Activated CD4-positive, alpha-beta T cell treated with anti-CD3 and anti-CD28 coated beads, Interleukin-2, amount 10 ng/mL, durations not matched to agents 24 days and 14 days (primary cell): ENCODE measurements around the gene FAM222B. TPM values are rescaled to one million over a fixed set of nuclear protein-coding genes. Genes with fewer than 3 reads are reported as not detected.

Experiments used
- DNase-seq: peaks from one replicate; pipeline ENCODE4 v3.0.0; 2022
- H3K27ac Mint-ChIP-seq: one replicate; pipeline ENCODE4 v1.8.0; 2022; ENCODE audit warnings: mild to moderate bottlenecking, mixed read lengths
- H3K27me3 Mint-ChIP-seq: one replicate; pipeline ENCODE4 v1.8.0; 2022; ENCODE audit warnings: mixed read lengths
- H3K36me3 Mint-ChIP-seq: one replicate; pipeline ENCODE4 v1.8.0; 2022; ENCODE audit warnings: low read depth, mild to moderate bottlenecking, mixed read lengths
- H3K4me1 Mint-ChIP-seq: one replicate; pipeline ENCODE4 v1.8.0; 2021; ENCODE audit warnings: mixed read lengths
- H3K4me3 Mint-ChIP-seq: one replicate; pipeline ENCODE4 v1.8.0; 2022; ENCODE audit warnings: mild to moderate bottlenecking, moderate library complexity, mixed read lengths
- H3K9me3 Mint-ChIP-seq: one replicate; pipeline ENCODE4 v1.8.0; 2021; ENCODE audit warnings: mixed read lengths
- intact Hi-C: fragments of 100-400 bp; cut with micrococcal nuclease; formaldehyde crosslinking; loops from one replicate; pipeline ENCODE4 v1.15.1; 2023
- total RNA-seq: library from RNA; stranded (reverse); gene quantifications from 2 replicates; pipeline ENCODE4 v1.2.3, GENCODE V29; 2022

The FAM222B gene
- total RNA-seq, 1 donor from 2014 or later = 24.0 TPM

DNA sequence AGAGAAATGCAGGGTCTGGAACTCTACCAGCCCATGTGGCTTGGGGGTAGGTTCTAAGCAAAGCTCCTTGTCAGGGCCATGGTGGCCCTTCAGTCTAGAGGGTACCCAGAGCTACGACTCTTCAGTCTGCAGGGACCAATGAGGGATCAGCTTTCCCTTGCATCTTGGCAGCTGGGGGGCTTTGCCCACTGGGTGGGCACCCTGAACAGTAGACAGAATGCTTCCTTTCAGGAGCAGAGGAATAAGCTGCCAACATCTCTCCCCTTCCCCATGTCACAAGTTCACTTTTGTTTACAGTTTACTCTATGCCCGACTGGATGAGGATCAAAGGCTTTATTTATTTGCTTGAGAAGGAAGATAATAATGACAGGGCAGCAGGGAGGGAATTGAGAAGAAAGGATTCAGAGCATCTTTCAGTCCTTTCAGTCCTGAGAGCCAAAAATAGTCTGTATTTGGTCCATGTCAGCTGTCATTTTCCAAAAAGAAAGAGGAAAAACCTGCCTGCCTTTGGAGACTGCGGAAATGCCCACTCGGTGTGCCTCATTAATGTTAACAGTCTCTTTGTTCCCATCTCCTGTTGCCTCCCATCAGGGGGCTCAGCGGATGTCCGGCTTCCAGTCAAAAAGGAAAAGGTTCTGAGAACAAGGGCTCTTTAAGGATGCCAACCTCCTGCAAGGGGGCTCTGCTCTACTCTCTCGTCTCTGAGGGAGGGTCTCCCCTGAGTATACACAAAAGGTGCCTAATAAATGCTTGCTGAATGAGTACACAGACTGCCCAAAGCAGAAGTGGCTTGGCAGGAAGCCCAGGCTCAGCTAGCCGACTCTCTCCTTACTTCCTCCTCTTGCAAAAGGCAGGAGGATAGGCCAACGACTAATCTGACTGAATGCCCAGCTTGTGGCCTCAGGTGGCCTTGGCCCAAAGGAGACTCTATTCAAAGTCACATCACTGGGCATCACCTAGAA lies 81.7 kb downstream of the FAM222B start:
- Mint-ChIP-seq H3K27me3 (no peaks in the 10 kb centered on the region), H3K36me3 (peaks cover 30% of the 10 kb centered on the region), H3K27ac (no peak overlapping the region), H3K4me1 (peaks cover 19% of the 10 kb centered on the region), H3K9me3 (no peaks in the 10 kb centered on the region), H3K4me3 (no peak overlapping the region)
- intact Hi-C loops = loop anchor here (5.0 kb wide), 3 partner anchors 34 to 191 kb away; partner anchors contain the start of genes NEK8, PHF12 and TLCD1
- DNase-seq = no peak

GRCh38 chr17:28759256-28759865 lies 83.2 kb downstream of the FAM222B start:
- Mint-ChIP-seq H3K9me3 (no peaks in the 10 kb centered on the region), H3K4me1 (peaks cover 14% of the 10 kb centered on the region), H3K27ac (no peak overlapping the region), H3K4me3 (no peak overlapping the region), H3K36me3 (peaks cover 33% of the 10 kb centered on the region), H3K27me3 (no peaks in the 10 kb centered on the region)
- DNase-seq = no peak
- intact Hi-C loops = no loop called here

DNA sequence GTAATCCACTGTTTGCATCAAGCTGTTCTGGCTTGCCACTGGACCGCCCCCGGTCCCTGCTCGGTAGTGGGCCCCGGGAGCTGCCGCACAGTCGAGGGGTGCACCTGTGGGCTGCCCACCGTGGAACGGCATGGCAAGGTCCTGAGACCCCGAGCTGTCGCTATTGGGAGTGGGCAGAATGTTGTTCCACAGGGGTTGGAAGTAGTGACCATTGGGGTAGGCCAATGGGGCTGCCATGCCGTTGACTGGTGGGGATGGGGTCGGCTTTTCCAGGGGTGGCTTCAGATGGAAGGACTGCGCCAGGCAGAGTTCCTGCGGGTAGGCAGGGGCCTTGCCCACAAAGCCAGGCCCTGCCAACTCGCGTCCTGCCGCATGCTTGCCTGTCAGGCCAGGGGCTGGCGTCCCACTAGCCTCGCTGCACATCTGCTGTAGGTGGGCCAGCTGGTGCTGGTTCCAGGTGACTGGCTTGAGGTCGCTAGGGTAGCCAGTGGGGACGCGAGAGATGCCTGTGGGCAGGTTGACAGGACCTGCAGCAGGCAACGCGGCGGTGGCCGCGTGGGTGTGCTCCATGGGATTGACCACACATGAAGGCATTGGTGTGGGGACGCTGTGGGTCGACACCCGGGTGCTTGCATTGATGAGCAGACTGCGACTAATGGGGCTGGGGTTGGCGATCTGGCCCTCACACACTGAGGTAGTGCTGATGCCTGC lies 84.0 kb downstream of the FAM222B start:
- no peak overlapping the region for H3K4me3 Mint-ChIP-seq
- H3K27me3 Mint-ChIP-seq = no peaks in the 10 kb centered on the region
- no peak overlapping the region for H3K27ac Mint-ChIP-seq
- H3K36me3 Mint-ChIP-seq = peaks cover 31% of the 10 kb centered on the region
- H3K9me3 Mint-ChIP-seq = no peaks in the 10 kb centered on the region
- DNase-seq = no peak
- intact Hi-C loops = no loop called here
- H3K4me1 Mint-ChIP-seq = peaks cover 12% of the 10 kb centered on the region

DNA sequence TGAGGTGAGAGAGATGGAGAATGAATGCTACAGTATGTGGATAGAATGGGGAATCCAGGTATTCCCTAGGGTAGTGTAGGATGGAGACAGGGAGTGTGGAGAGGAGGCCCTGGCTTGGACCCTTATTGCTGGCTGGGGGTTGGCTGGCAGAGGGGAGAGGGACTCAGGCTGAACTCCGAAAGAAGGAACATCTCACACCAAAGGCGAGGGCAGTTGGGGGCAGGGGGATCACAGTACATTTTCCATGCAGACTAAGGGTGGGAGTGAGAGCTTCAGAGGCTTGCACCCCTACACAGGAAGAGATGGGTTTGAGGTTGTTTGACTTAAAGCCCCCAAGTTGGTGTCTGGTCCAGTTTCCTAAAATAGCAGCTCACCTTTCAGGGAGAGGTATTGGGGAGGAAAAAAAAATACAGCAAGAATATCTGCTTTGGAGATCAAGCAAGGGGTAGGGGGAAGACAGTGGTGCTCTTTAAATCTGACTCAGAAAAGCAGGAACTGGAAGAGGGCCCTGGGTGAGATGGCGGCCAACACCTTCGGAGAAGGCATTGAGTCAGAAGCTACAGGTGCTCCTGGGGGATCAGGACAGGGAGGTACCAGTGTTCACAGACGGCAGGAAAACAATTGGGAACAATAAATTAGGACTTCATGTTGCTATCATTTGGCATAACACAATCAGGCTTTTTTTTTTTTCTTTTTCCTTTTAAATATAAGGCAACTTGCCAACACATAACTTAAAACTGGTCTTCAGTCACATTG lies 86.4 kb downstream of the FAM222B start:
- no peak overlapping the region for H3K4me3 Mint-ChIP-seq
- no peak for DNase-seq
- no peaks in the 10 kb centered on the region for H3K27me3 Mint-ChIP-seq
- H3K4me1 Mint-ChIP-seq = peaks cover 4% of the 10 kb centered on the region
- no peaks in the 10 kb centered on the region for H3K9me3 Mint-ChIP-seq
- H3K36me3 Mint-ChIP-seq = peaks cover 36% of the 10 kb centered on the region
- intact Hi-C loops = no loop called here
- H3K27ac Mint-ChIP-seq = peak overlapping the region; percentile 32

- Mint-ChIP-seq H3K27ac (no peak overlapping the region), H3K36me3 (peaks cover 41% of the 10 kb centered on the region), H3K4me3 (no peak overlapping the region), H3K27me3 (no peaks in the 10 kb centered on the region), H3K4me1 (peaks cover 4% of the 10 kb centered on the region), H3K9me3 (no peaks in the 10 kb centered on the region)
- no peak for DNase-seq
- intact Hi-C loops = no loop called here
Measured at GRCh38 chr17:28755486-28755885, 87.1 kb downstream of the FAM222B start.

DNA sequence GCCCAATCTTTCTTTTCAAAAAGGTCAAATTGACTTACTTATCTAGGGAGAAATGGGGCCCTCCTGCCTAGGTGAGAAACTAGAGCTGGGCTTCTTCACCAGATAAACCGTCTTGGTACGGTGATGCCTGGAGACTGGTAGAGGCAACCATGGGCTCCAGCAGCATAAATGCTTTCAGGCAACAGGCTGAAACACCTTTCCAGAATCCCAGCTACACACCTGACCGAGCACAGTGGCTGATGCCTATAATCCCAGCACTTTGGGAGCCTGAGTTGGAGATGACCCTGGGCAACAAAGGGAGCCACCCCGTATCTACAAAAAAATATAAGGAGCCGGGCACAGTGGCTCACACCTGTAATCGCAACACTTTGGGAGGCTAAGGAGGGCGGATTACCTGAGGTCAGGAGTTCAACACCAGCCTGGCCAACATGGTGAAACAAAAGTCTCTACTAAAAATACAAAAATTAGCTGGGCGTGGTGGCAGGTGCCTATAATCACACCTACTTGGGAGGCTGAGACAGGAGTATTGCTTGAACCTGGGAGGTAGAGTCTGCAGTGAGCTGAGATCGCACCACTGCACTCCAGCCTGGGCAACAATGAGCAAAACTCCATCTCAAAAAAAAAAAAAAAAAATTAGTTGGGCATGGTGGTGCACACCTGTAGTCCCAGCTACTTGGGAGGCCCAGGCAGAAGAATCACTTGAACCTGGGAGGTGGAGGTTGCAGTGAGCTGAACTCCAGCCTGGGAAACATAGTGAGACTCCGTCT lies 90.8 kb downstream of the FAM222B start:
- Mint-ChIP-seq H3K27me3 (no peaks in the 10 kb centered on the region), H3K27ac (no peak overlapping the region), H3K4me3 (no peak overlapping the region), H3K36me3 (peaks cover 53% of the 10 kb centered on the region), H3K9me3 (no peaks in the 10 kb centered on the region), H3K4me1 (peaks cover 15% of the 10 kb centered on the region)
- DNase-seq = no peak
- intact Hi-C loops = no loop called here

GRCh38 chr17:28750178-28751047 lies 92.2 kb downstream of the FAM222B start:
- intact Hi-C loops = loop anchor here (1.0 kb wide), 1 partner anchor 23 kb away; no protein-coding TSS in a partner anchor
- Mint-ChIP-seq H3K9me3 (no peaks in the 10 kb centered on the region), H3K36me3 (peaks cover 54% of the 10 kb centered on the region), H3K27ac (peak overlapping the region; percentile 37), H3K4me1 (peaks cover 20% of the 10 kb centered on the region), H3K4me3 (no peak overlapping the region), H3K27me3 (no peaks in the 10 kb centered on the region)
- DNase-seq = peak; percentile 97

DNA sequence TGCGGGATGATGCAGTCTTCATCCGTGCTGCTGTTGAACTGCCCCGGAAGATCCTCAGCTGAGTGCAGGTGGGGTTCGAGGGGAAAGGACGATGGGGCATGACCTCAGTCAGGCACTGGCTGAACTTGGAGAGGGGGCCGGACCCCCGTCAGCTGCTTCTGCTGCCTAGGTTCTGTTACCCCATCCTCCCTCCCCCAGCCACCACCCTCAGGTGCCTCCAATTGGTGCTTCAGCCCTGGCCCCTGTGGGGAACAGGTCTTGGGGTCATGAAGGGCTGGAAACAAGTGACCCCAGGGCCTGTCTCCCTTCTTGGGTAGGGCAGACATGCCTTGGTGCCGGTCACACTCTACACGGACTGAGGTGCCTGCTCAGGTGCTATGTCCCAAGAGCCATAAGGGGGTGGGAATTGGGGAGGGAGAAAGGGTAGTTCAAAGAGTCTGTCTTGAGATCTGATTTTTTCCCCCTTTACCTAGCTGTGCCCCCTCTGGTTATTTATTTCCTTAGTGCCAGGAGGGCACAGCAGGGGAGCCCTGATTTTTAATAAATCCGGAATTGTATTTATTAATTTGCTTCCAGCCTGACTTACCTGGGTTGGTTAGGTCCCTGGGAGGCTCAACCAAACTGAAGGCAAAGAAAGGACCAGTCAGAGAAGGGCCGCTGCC lies 92.9 kb downstream of the FAM222B start:
- H3K36me3 Mint-ChIP-seq = peaks cover 60% of the 10 kb centered on the region
- intact Hi-C loops = loop anchor here (1.0 kb wide), 1 partner anchor 22 kb away; no protein-coding TSS in a partner anchor
- no peaks in the 10 kb centered on the region for H3K9me3 Mint-ChIP-seq
- DNase-seq = no peak
- H3K27ac Mint-ChIP-seq = peak overlapping the region; percentile 37
- no peaks in the 10 kb centered on the region for H3K27me3 Mint-ChIP-seq
- H3K4me1 Mint-ChIP-seq = peaks cover 23% of the 10 kb centered on the region
- H3K4me3 Mint-ChIP-seq = no peak overlapping the region

GRCh38 chr17:28748852-28749515 lies 93.6 kb downstream of the FAM222B start:
- DNase-seq = peak; percentile 66
- H3K4me3 Mint-ChIP-seq = no peak overlapping the region
- H3K4me1 Mint-ChIP-seq = peaks cover 23% of the 10 kb centered on the region
- H3K36me3 Mint-ChIP-seq = peaks cover 60% of the 10 kb centered on the region
- no peaks in the 10 kb centered on the region for H3K9me3 Mint-ChIP-seq
- H3K27me3 Mint-ChIP-seq = no peaks in the 10 kb centered on the region
- H3K27ac Mint-ChIP-seq = no peak overlapping the region
- intact Hi-C loops = no loop called here

DNA sequence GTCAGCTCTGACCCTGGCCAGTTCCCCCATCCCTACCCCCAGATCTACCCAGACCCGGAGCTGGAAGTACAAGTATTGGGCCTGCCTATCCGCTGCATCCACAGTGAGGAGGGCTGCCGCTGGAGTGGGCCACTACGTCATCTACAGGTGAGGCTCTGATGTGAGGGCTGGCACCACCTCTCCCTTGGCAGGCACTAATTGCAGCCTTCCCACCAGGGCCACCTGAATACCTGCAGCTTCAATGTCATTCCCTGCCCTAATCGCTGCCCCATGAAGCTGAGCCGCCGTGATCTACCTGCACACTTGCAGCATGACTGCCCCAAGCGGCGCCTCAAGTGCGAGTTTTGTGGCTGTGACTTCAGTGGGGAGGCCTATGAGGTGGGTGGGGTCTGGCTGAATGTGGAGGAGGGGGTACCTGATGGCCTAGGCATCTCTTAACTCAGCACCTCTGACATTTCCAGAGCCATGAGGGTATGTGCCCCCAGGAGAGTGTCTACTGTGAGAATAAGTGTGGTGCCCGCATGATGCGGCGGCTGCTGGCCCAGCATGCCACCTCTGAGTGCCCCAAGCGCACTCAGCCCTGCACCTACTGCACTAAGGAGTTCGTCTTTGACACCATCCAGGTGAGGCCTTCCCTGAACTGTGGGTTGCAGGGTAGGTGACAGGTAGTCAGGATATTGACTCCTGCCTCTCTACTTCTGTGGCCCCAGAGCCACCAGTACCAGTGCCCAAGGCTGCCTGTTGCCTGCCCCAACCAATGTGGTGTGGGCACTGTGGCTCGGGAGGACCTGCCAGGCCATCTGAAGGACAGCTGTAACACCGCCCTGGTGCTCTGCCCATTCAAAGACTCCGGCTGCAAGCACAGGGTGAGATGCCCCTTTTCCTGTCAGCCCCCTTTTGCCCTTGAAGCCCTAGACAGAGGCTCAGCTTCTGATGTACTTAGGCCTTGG lies 94.5 kb downstream of the FAM222B start:
- DNase-seq = no peak
- Mint-ChIP-seq H3K27me3 (no peaks in the 10 kb centered on the region), H3K4me1 (peaks cover 25% of the 10 kb centered on the region), H3K27ac (no peak overlapping the region), H3K36me3 (peaks cover 60% of the 10 kb centered on the region), H3K4me3 (no peak overlapping the region), H3K9me3 (no peaks in the 10 kb centered on the region)
- intact Hi-C loops = no loop called here
